Cardiac septum (tissue), 1 donor: ENCODE results near the gene CXorf38. TPM values are rescaled to one million over a fixed set of nuclear protein-coding genes. Genes with fewer than 3 reads are reported as not detected.

Source experiments
- DNase-seq: peaks from one replicate; pipeline ENCODE4 v3.0.0-alpha.2; 2020; ENCODE audit warnings: low spot score
- intact Hi-C: fragments of 100-400 bp; cut with DNase I; formaldehyde crosslinking; loops from one replicate; pipeline ENCODE4 v1.14.0; 2022
- long read RNA-seq: library from polyadenylated mRNA; unstranded; transcript quantifications from one replicate; pipeline ENCODE4 v2.0.0, GENCODE V29; 2021
- total RNA-seq: library from RNA; stranded (reverse); fragmentation: NEBNext Ultra II Directional; extraction: Animal tissue kit (Norgen Biotek cat#: 25700); gene quantifications from one replicate; pipeline ENCODE4 v1.2.1, GENCODE V29; 2021
- donor health status: DM: no; HTN: no; CAD: no.

CXorf38 gene, protein sequence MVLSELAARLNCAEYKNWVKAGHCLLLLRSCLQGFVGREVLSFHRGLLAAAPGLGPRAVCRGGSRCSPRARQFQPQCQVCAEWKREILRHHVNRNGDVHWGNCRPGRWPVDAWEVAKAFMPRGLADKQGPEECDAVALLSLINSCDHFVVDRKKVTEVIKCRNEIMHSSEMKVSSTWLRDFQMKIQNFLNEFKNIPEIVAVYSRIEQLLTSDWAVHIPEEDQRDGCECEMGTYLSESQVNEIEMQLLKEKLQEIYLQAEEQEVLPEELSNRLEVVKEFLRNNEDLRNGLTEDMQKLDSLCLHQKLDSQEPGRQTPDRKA
- 6.2 TPM for total RNA-seq
- long read RNA-seq, transcript CXorf38-201 (7 exons, 2,118 nt): major isoform, 7 of 17 reads
- long read RNA-seq, partial matches to known transcripts: 1 of 17 reads
- long read RNA-seq, other reads (novel, unspliced or antisense): 9 of 17 reads

DNA sequence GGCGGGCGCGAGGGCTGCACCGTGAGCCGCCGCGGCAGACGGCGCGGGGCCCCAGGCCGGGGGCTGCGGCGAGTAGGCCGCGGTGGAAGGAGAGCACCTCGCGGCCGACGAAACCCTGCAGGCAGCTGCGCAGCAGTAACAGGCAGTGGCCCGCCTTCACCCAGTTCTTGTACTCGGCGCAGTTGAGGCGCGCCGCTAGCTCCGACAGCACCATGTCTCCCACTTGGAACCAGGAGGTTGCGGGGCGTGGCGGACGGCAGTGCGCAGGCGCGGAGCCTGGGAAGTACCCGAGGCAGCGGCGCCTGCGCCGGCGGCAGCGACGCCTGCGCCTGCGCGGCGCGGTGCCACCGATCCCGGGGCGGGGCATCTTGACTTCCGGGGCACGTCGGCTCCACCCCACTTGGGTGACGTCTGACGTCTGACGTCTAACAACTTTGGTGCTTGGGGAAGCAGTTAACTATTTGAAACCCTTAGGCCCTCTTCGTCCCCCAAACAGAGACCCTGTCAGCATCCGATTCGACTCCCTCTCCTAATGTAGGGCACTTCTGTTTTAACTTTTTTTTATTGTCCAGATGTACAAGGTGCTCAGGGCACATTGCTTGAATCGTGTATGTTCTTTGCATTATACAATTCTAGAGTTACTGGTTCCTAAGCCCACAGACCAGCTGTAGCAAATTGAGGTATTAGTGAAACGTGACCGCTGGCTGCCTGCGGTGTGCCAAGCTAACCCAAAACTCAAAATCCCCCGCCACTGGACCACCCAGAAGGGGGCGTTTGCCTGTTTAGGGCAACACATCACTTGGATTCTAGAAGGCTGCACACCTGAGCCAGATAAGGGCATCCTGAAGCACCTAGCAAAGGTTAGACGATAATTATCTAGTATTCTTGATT, at the start of gene CXorf38:
Gene CXorf38, minus strand, starts transcription at position 255 of the 891 bp plus-strand sequence. Its CDS starts 41 bp downstream, at position 214.
- intact Hi-C loops: loop anchor here (2.0 to 10.0 kb wide), 4 partner anchors 90 to 607 kb away; partner anchors contain the start of genes MED14 and USP9X
- DNase-seq: peak; percentile 96

DNA sequence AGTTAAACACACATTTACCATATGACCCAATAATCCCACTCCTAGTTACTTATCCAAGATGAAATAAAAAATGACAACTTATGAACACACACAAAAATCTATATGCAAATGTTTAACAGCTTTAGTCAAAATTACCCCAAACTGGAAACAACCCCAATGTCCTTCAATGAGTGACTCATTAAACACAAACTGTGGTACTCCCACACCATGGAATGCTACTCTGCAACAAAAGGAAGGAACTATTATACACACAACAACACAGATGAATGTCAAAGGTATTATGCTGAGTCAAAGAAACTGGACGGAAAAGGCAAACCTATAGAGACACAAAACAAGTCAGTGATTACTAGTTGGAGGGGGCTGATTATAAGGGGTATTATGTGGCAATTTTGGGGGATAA, 47.4 kb upstream of the CXorf38 start:
- intact Hi-C loops: no loop called here
- DNase-seq: no peak

- no peak for DNase-seq
- intact Hi-C loops: no loop called here
Measured at GRCh38 chrX:40688929-40689328, 41.6 kb upstream of the CXorf38 start.

- intact Hi-C loops: no loop called here
- DNase-seq: no peak
Measured at GRCh38 chrX:40687169-40687568, 39.8 kb upstream of the CXorf38 start.

GRCh38 chrX:40685362-40685918, 38.1 kb upstream of the CXorf38 start:
- DNase-seq: no peak
- intact Hi-C loops: no loop called here

- no peak for DNase-seq
- intact Hi-C loops: no loop called here
Measured at GRCh38 chrX:40684092-40684491, 36.7 kb upstream of the CXorf38 start.

GRCh38 chrX:40683245-40683644, 35.9 kb upstream of the CXorf38 start:
- intact Hi-C loops: no loop called here
- no peak for DNase-seq

- intact Hi-C loops: no loop called here
- DNase-seq: no peak
Measured at GRCh38 chrX:40671126-40671525, 23.8 kb upstream of the CXorf38 start.

DNA sequence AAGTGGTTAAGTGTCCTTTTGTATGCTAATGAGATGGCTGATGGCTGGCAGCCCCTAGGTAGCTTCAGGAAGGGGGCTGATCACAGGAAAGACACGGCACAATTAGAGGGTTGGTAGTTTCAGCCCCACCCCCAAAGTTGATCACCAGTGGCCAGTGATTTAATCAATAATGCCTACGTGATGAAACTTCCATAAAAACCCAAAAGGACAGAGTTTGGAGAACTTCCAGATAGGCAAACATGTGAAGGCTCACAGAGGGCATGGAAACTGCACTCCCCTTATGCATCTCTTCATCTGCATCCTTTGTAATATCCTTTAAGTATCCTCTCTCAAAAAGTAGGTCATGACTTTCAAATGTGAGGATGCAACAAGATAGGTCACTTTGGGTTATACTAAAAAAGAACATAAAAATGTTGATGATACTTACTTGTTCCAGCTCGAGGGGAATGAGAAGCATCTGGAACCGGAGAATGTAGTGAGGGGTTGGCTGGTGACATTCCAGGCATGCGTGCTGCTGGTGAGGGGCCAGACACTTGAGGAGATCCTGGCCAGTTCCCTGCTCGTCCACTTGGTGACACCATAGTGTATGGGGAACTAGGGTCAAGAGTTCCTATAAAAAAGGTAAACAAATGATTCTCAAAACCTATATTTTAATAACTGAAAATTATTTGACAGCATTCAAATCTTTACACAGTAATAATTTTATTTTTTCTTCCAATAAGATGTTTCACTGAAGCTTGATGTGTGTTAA, 16.7 kb upstream of the CXorf38 start:
- no peak for DNase-seq
- intact Hi-C loops: no loop called here

- intact Hi-C loops: no loop called here
- no peak for DNase-seq
Measured at GRCh38 chrX:40663078-40663740, 15.8 kb upstream of the CXorf38 start.

GRCh38 chrX:40661489-40661888, 14.1 kb upstream of the CXorf38 start:
- no peak for DNase-seq
- intact Hi-C loops: no loop called here

DNA sequence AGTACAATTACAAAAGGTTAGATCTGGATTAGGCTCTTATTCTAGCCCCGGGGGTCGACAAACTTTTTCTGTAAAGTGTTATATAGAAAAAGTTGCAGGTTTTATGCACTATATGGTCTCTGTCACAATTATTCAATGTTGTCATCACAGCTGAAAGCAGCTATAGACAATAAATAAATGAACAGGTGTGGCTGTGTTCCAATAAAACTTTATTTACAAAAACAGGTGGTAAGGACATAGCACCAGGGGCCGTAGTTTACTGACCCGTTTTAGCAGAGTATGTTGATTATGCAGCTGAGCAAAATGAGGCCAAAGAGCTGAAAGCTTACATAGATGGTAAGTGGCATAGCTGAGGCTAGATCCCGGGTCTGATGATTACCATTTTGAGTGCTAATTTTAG, 13.0 kb upstream of the CXorf38 start:
- intact Hi-C loops: no loop called here
- no peak for DNase-seq

DNA sequence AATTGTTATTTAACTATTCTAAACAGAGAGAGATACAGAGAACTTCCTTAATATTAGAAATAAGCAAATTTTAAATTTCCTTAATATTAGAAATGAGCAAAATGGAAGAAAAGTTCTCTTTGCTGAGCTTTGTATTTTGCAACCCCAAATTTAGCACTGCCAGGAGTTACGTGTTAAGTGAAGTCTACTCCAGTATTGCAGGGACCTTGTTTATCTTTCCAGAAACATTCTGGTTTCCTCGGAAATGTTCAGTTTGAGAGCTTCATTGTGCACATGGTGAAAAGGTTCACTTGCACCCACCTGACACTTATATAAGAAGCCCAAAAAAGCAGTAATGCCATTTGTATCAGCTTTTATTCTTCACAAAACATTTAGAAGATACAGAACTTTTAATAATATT, 6.2 kb upstream of the CXorf38 start:
- intact Hi-C loops: loop anchor here (5.0 kb wide), 1 partner anchor 464 kb away; no protein-coding TSS in a partner anchor
- DNase-seq: no peak

DNA sequence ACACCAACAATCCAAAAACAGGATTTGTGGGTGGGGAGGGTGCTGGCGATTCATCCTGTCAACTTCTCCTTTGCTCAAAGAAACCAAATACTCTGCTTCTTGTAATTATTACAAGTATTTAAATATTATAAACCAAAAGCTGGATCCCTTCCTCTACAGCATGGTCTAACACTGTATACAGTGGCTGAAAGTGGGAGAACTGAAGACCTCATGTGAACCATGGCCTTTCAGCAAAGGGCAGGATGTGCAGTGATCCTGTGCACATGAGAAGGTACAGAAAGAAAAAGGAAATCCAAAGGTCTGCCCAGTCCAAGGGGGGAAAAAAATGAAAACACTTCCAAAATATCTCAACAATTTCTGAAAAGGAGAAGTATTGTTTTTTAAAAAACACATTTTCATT, 5.3 kb upstream of the CXorf38 start:
- no peak for DNase-seq
- intact Hi-C loops: loop anchor here (5.0 kb wide), 1 partner anchor 465 kb away; no protein-coding TSS in a partner anchor

DNA sequence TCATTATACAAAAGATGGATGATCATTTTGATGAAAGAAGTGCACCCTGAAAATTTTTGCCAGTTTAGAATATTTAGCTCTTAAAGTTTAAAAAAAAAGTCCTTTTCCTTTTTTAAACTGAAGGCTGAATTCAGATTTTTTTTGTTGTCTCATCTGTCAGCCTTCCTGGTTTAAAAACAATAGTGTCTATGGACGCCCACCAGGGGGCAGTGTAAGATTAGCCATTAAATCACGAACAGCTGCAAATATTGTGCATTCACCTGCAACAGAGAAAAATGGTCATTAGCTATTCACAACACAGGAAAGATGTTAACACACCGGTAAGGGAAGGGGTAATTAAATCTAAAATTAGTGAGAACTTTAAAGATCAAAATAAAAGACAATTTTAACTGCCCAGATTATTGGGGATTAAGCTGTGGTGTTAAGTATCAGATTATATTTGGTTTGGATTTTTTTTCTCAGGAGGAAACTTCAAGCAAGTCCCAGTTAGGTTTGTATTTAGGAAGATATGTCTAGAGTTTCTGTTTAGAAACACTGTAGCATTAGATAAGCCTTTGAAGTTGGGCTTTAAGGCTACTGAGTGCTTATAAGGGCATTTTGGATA, 4.4 kb upstream of the CXorf38 start:
- no peak for DNase-seq
- intact Hi-C loops: loop anchor here (2.0 to 5.0 kb wide), 2 partner anchors 143 to 466 kb away; no protein-coding TSS in a partner anchor

GRCh38 chrX:40646489-40647306, 663 bp downstream of the CXorf38 start:
- DNase-seq: peak; percentile 81

GRCh38 chrX:40644821-40645358, 2.5 kb downstream of the CXorf38 start:
- DNase-seq: no peak
- intact Hi-C loops: loop anchor here (5.0 to 10.0 kb wide), 3 partner anchors 92 to 610 kb away; partner anchors contain the start of gene MED14

More at GRCh38 chrX:40646489-40647306, 663 bp downstream of the CXorf38 start:
- intact Hi-C loops: loop anchor here (2.0 to 10.0 kb wide), 4 partner anchors 91 to 608 kb away; partner anchors contain the start of genes MED14 and USP9X
